GM23338 (cell line): Measurements from ENCODE around the gene SYNE1. TPM values are rescaled to one million over a fixed set of nuclear protein-coding genes. Genes with fewer than 3 reads are reported as not detected.

Source experiments
- ATAC-seq: fragments of 200-7000 bp; cut with Tn5 transposase; 3 replicates; pipeline ENCODE4 v1.9.1; 2020
- DNase-seq: peaks from one replicate; pipeline ENCODE4 v3.0.0-alpha.2; 2015; ENCODE audit warnings: low spot score
- H2AFZ ChIP-seq: fragments of 200-600 bp; sonication (generic); 2 replicates; pipeline ENCODE4 v1.8.0; 2016; ENCODE audit warnings: antibody characterized with exemption, mild to moderate bottlenecking, moderate library complexity
- H3F3A ChIP-seq: fragments of 200-600 bp; sonication (generic); replicated peaks from 2 replicates; pipeline ENCODE4 v1.8.0; 2017; ENCODE audit warnings: antibody characterized with exemption, mixed run types, low read depth
- H3K27ac ChIP-seq: fragments of 200-600 bp; sonication (generic); 2 replicates; pipeline ENCODE4 v1.6.1; 2016; ENCODE audit warnings: low read depth
- H3K27me3 ChIP-seq: fragments of 200-600 bp; sonication (generic); 2 replicates; pipeline ENCODE4 v1.8.0; 2016; ENCODE audit warnings: mild to moderate bottlenecking, mixed run types, moderate library complexity; ENCODE audit not compliant: insufficient read depth
- H3K36me3 ChIP-seq: fragments of 200-600 bp; sonication (generic); 2 replicates; pipeline ENCODE4 v1.8.0; 2016; ENCODE audit warnings: mild to moderate bottlenecking; ENCODE audit not compliant: insufficient read depth
- H3K4me1 ChIP-seq: fragments of 200-600 bp; sonication (generic); 2 replicates; pipeline ENCODE4 v1.8.0; 2016; ENCODE audit warnings: mild to moderate bottlenecking, moderate library complexity; ENCODE audit not compliant: insufficient read depth
- H3K4me2 ChIP-seq: fragments of 200-600 bp; sonication (generic); 2 replicates; pipeline ENCODE4 v1.7.1; 2017; ENCODE audit warnings: mixed run types
- H3K4me3 ChIP-seq: fragments of 200-600 bp; sonication (generic); 2 replicates; pipeline ENCODE4 v1.6.1; 2016; ENCODE audit warnings: mixed run types
- H3K79me2 ChIP-seq: fragments of 200-600 bp; sonication (generic); replicated peaks from 2 replicates; pipeline ENCODE4 v1.8.0; 2017; ENCODE audit warnings: mild to moderate bottlenecking; ENCODE audit not compliant: insufficient read depth
- H3K9me2 ChIP-seq: fragments of 200-600 bp; sonication (generic); 2 replicates; pipeline ENCODE4 v1.8.0; 2017; ENCODE audit not compliant: insufficient read depth
- H4K20me1 ChIP-seq: fragments of 200-600 bp; sonication (generic); replicated peaks from 2 replicates; pipeline ENCODE4 v1.8.0; 2017; ENCODE audit warnings: mild to moderate bottlenecking; ENCODE audit not compliant: insufficient read depth
- H3K27ac Mint-ChIP-seq: 2 replicates; pipeline ENCODE4 v1.8.0; 2020; ENCODE audit warnings: inconsistent platforms, mild to moderate bottlenecking, moderate library complexity, mixed read lengths
- H3K27me3 Mint-ChIP-seq: 3 replicates; pipeline ENCODE4 v1.8.0; 2022; ENCODE audit warnings: low read depth, mild to moderate bottlenecking, moderate library complexity, mixed read lengths, inconsistent platforms; ENCODE audit not compliant: insufficient read depth, poor library complexity
- H3K36me3 Mint-ChIP-seq: 3 replicates; pipeline ENCODE4 v1.8.0; 2021; ENCODE audit warnings: low read depth, mild to moderate bottlenecking, inconsistent platforms, moderate library complexity, mixed read lengths
- H3K4me1 Mint-ChIP-seq: 3 replicates; pipeline ENCODE4 v1.8.0; 2020; ENCODE audit warnings: mild to moderate bottlenecking, inconsistent platforms, mixed read lengths
- H3K4me3 Mint-ChIP-seq: 3 replicates; pipeline ENCODE4 v1.8.0; 2021; ENCODE audit warnings: moderate library complexity, mild to moderate bottlenecking, inconsistent platforms, mixed read lengths
- H3K9me3 Mint-ChIP-seq: 3 replicates; pipeline ENCODE4 v1.8.0; 2020; ENCODE audit warnings: moderate library complexity, mild to moderate bottlenecking, inconsistent platforms, mixed read lengths
- CREB1 ChIP-seq: fragments of 250-450 bp; sonication (Bioruptor Pico); IDR thresholded peaks from 2 replicates; pipeline ENCODE4 v1.5.0; 2020; ENCODE audit warnings: low read depth, mild to moderate bottlenecking, moderate library complexity
- ETS1 ChIP-seq: IDR thresholded peaks from 2 replicates; pipeline ENCODE4 v1.6.1; 2016; ENCODE audit warnings: antibody characterized with exemption
- EZH2 ChIP-seq: fragments of 200-600 bp; sonication (generic); IDR thresholded peaks from one replicate; pipeline ENCODE4 v1.8.0; 2017; ENCODE audit warnings: antibody characterized with exemption, mild to moderate bottlenecking, low read depth; ENCODE audit not compliant: unreplicated experiment
- EZH2phosphoT487 ChIP-seq: fragments of 200-600 bp; sonication (generic); IDR thresholded peaks from one replicate; pipeline ENCODE4 v1.8.1; 2018; ENCODE audit warnings: antibody characterized with exemption; ENCODE audit not compliant: unreplicated experiment
- JUNB ChIP-seq: IDR thresholded peaks from one replicate; pipeline ENCODE4 v1.6.1; 2016; ENCODE audit warnings: antibody characterized with exemption; ENCODE audit not compliant: unreplicated experiment
- NANOG ChIP-seq: IDR thresholded peaks from 2 replicates; pipeline ENCODE4 v1.6.1; 2016; ENCODE audit warnings: antibody characterized with exemption, borderline replicate concordance
- POLR2AphosphoS5 ChIP-seq: IDR thresholded peaks from 2 replicates; pipeline ENCODE4 v1.6.1; 2016; ENCODE audit warnings: antibody characterized with exemption, low read depth
- STAT1 ChIP-seq: IDR thresholded peaks from one replicate; pipeline ENCODE4 v1.6.1; 2016; ENCODE audit warnings: antibody characterized with exemption; ENCODE audit not compliant: unreplicated experiment
- ZNF114 ChIP-seq: fragments of 250-450 bp; sonication (Bioruptor Pico); IDR thresholded peaks from 2 replicates; pipeline ENCODE4 v1.5.0; 2020; ENCODE audit warnings: mild to moderate bottlenecking, moderate library complexity
- ZNF331 ChIP-seq: fragments of 250-450 bp; sonication (Bioruptor Pico); IDR thresholded peaks from 2 replicates; pipeline ENCODE4 v1.5.0; 2020; ENCODE audit warnings: low read depth, mild to moderate bottlenecking, moderate library complexity
- polyA plus RNA-seq: library from polyadenylated mRNA; unstranded; fragments of >200 nt; fragmentation: Nextera tagmentation; extraction: Ambion mirVana; gene quantifications from 2 replicates; pipeline ENCODE4 v1.2.1, GENCODE V29; 2016
- total RNA-seq: library from RNA; depleted of rRNA; stranded (reverse); fragments of >200 nt; shearing (Covaris generic); gene quantifications from 2 replicates; pipeline ENCODE4 v1.2.3, GENCODE V29; 2014
- TF ChIP-seq, protein P1 (sequence below): IDR thresholded peaks from one replicate; pipeline ENCODE4 v1.6.1; 2018; ENCODE audit warnings: antibody characterized with exemption; ENCODE audit not compliant: unreplicated experiment
- TF ChIP-seq, protein P2 (sequence below): fragments of 250-450 bp; sonication (Bioruptor Pico); IDR thresholded peaks from 2 replicates; pipeline ENCODE4 v1.5.0; 2020; ENCODE audit warnings: mild to moderate bottlenecking, moderate library complexity

SYNE1 gene
- total and polyA plus RNA-seq, 2 experiments from 2014 or later: 3.9 to 13.6 TPM

DNA sequence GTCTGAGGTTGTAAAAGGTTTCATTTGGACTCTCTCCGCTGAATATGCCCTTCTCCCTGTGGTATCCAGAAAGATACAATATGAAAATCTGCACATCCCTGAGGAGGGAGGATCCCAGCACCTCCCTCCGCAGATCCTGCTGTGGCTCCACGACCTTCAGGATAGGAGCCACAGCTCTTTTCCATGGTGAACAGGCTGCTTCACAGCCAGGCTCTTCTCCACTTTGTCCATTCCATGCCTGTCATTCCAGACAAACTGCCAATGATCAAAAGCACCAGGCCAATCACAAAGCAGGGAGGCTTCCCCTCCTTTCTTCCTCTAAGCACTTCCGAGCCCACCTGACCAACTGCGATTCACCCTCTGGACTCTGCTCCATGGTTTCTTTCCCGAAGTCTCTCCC is 489.9 kb downstream of the SYNE1 start (continued):
- TF ChIP-seq ETS1: no peak
- no peak for TF ChIP-seq EZH2phosphoT487
- no peak for TF ChIP-seq POLR2AphosphoS5
- no peak for TF ChIP-seq NANOG

DNA sequence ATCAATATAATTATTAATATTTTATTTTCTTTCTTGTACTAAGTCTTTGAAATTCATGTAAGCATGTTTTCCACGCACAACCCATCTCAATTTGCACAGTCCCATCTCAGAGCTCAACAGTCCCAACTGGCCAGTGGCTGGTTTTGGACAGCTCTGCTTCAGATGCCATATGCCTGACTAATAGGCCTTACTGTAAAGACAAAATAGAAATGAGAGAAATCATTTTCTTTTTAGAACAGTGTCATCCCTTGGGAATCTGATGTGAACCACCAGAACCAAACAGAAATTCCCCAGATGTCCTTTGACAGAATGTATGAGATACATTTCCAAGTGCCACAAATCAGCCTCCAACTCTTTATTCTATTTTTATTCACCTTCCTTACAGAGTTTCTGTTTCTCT is 490.8 kb downstream of the SYNE1 start:
- peaks cover 2% of the 10 kb centered on the region for H3K27me3 Mint-ChIP-seq
- Histone ChIP-seq H3K79me2 (no peaks in the 10 kb centered on the region), H3K4me1 (no peaks in the 10 kb centered on the region), H4K20me1 (no peaks in the 10 kb centered on the region), H3K4me3 (no peak overlapping the region), H3K27ac (no peak overlapping the region), H3K36me3 (no peaks in the 10 kb centered on the region), H3K4me2 (no peak overlapping the region), H3K9me2 (no peaks in the 10 kb centered on the region), H3F3A (no peaks in the 10 kb centered on the region), H2AFZ (no peak overlapping the region), H3K27me3 (no peaks in the 10 kb centered on the region)
- H3K36me3 Mint-ChIP-seq: no peaks in the 10 kb centered on the region
- no peaks in the 10 kb centered on the region for H3K9me3 Mint-ChIP-seq
- peaks cover 10% of the 10 kb centered on the region for H3K4me1 Mint-ChIP-seq
- H3K27ac Mint-ChIP-seq: no peak overlapping the region
- ATAC-seq: no peak
- no peak overlapping the region for H3K4me3 Mint-ChIP-seq
- DNase-seq: no peak
- no peak for TF ChIP-seq ZNF114 (CRISPR knock-in tag)
- no peak for TF ChIP-seq STAT1
- TF ChIP-seq, protein P1, sequence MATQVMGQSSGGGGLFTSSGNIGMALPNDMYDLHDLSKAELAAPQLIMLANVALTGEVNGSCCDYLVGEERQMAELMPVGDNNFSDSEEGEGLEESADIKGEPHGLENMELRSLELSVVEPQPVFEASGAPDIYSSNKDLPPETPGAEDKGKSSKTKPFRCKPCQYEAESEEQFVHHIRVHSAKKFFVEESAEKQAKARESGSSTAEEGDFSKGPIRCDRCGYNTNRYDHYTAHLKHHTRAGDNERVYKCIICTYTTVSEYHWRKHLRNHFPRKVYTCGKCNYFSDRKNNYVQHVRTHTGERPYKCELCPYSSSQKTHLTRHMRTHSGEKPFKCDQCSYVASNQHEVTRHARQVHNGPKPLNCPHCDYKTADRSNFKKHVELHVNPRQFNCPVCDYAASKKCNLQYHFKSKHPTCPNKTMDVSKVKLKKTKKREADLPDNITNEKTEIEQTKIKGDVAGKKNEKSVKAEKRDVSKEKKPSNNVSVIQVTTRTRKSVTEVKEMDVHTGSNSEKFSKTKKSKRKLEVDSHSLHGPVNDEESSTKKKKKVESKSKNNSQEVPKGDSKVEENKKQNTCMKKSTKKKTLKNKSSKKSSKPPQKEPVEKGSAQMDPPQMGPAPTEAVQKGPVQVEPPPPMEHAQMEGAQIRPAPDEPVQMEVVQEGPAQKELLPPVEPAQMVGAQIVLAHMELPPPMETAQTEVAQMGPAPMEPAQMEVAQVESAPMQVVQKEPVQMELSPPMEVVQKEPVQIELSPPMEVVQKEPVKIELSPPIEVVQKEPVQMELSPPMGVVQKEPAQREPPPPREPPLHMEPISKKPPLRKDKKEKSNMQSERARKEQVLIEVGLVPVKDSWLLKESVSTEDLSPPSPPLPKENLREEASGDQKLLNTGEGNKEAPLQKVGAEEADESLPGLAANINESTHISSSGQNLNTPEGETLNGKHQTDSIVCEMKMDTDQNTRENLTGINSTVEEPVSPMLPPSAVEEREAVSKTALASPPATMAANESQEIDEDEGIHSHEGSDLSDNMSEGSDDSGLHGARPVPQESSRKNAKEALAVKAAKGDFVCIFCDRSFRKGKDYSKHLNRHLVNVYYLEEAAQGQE: no peak
- TF ChIP-seq, protein P2, sequence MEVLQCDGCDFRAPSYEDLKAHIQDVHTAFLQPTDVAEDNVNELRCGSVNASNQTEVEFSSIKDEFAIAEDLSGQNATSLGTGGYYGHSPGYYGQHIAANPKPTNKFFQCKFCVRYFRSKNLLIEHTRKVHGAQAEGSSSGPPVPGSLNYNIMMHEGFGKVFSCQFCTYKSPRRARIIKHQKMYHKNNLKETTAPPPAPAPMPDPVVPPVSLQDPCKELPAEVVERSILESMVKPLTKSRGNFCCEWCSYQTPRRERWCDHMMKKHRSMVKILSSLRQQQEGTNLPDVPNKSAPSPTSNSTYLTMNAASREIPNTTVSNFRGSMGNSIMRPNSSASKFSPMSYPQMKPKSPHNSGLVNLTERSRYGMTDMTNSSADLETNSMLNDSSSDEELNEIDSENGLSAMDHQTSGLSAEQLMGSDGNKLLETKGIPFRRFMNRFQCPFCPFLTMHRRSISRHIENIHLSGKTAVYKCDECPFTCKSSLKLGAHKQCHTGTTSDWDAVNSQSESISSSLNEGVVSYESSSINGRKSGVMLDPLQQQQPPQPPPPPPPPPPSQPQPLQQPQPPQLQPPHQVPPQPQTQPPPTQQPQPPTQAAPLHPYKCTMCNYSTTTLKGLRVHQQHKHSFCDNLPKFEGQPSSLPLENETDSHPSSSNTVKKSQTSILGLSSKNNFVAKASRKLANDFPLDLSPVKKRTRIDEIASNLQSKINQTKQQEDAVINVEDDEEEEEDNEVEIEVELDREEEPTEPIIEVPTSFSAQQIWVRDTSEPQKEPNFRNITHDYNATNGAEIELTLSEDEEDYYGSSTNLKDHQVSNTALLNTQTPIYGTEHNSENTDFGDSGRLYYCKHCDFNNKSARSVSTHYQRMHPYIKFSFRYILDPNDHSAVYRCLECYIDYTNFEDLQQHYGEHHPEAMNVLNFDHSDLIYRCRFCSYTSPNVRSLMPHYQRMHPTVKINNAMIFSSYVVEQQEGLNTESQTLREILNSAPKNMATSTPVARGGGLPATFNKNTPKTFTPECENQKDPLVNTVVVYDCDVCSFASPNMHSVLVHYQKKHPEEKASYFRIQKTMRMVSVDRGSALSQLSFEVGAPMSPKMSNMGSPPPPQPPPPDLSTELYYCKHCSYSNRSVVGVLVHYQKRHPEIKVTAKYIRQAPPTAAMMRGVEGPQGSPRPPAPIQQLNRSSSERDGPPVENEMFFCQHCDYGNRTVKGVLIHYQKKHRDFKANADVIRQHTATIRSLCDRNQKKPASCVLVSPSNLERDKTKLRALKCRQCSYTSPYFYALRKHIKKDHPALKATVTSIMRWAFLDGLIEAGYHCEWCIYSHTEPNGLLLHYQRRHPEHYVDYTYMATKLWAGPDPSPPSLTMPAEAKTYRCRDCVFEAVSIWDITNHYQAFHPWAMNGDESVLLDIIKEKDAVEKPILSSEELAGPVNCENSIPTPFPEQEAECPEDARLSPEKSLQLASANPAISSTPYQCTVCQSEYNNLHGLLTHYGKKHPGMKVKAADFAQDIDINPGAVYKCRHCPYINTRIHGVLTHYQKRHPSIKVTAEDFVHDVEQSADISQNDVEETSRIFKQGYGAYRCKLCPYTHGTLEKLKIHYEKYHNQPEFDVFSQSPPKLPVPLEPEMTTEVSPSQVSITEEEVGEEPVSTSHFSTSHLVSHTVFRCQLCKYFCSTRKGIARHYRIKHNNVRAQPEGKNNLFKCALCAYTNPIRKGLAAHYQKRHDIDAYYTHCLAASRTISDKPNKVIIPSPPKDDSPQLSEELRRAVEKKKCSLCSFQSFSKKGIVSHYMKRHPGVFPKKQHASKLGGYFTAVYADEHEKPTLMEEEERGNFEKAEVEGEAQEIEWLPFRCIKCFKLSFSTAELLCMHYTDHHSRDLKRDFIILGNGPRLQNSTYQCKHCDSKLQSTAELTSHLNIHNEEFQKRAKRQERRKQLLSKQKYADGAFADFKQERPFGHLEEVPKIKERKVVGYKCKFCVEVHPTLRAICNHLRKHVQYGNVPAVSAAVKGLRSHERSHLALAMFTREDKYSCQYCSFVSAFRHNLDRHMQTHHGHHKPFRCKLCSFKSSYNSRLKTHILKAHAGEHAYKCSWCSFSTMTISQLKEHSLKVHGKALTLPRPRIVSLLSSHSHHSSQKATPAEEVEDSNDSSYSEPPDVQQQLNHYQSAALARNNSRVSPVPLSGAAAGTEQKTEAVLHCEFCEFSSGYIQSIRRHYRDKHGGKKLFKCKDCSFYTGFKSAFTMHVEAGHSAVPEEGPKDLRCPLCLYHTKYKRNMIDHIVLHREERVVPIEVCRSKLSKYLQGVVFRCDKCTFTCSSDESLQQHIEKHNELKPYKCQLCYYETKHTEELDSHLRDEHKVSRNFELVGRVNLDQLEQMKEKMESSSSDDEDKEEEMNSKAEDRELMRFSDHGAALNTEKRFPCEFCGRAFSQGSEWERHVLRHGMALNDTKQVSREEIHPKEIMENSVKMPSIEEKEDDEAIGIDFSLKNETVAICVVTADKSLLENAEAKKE: no peak
- TF ChIP-seq POLR2AphosphoS5: no peak
- TF ChIP-seq JUNB: no peak
- TF ChIP-seq ETS1: no peak
- no peak for TF ChIP-seq NANOG
- TF ChIP-seq CREB1 (CRISPR knock-in tag): no peak
- TF ChIP-seq EZH2: no peak
- no peak for TF ChIP-seq ZNF331 (CRISPR knock-in tag)
